ENCODE data around the gene TRPC4.

GRCh38 chr13:37816276-37816675, 53.3 kb downstream of the TRPC4 start:
- TF ChIP-seq ARNTL (CRISPR knock-in tag; IDR thresholded peaks at IDR 0.05; ENCODE audit: borderline replicate concordance, low read depth), result no peak
- TF ChIP-seq ZFP30 (CRISPR knock-in tag; IDR thresholded peaks at IDR 0.05), result no peak
- TF ChIP-seq ZFP3 (CRISPR knock-in tag; IDR thresholded peaks at IDR 0.05), result no peak
- no peak for TF ChIP-seq ZNF565 (CRISPR knock-in tag; conservative IDR thresholded peaks at IDR 0.05; ENCODE audit: low read depth)
- no peak for TF ChIP-seq ESRRG (CRISPR knock-in tag; IDR thresholded peaks at IDR 0.05)
- TF ChIP-seq PATZ1 (CRISPR knock-in tag; IDR thresholded peaks at IDR 0.05; ENCODE audit: borderline replicate concordance), result no peak
- no peak for TF ChIP-seq POU6F1 (CRISPR knock-in tag; IDR thresholded peaks at IDR 0.05; ENCODE audit: borderline replicate concordance, low read depth)
- TF ChIP-seq RARB (CRISPR knock-in tag; IDR thresholded peaks at IDR 0.05), result no peak
- no peak for TF ChIP-seq TCF4 (CRISPR knock-in tag; IDR thresholded peaks at IDR 0.05; ENCODE audit: borderline replicate concordance)
- TF ChIP-seq CSDC2 (CRISPR knock-in tag; IDR thresholded peaks at IDR 0.05), result no peak

Measured in SK-N-SH treated with all-trans-retinoic acid at 6 μM for 48 hours (cell line).